Fibroblast of the aortic adventitia (primary cell): ENCODE results near the gene PAAF1. TPM values are rescaled to one million over a fixed set of nuclear protein-coding genes. Genes with fewer than 3 reads are reported as not detected.

Experiments used
- DNase-seq: peaks from one replicate; pipeline ENCODE4 v3.0.0-alpha.2; 2010; ENCODE audit warnings: low read depth
- H3K4me3 ChIP-seq: 2 replicates; pipeline ENCODE4 v1.5.1; 2011; ENCODE audit warnings: low read depth, mild to moderate bottlenecking, control low read depth, low read length, moderate library complexity
- CTCF ChIP-seq: IDR thresholded peaks from 2 replicates; pipeline ENCODE4 v1.5.1; 2011; ENCODE audit warnings: mild to moderate bottlenecking, low read length, control low read depth, inconsistent platforms; ENCODE audit not compliant: insufficient read depth
- total RNA-seq: library from RNA; depleted of rRNA; stranded (reverse); fragments of >200 nt; gene quantifications from 2 replicates; pipeline ENCODE4 v1.2.3, GENCODE V29; 2012; ENCODE audit warnings: low replicate concordance

The PAAF1 gene
- total RNA-seq, 1 donor = 11.1 TPM

DNA sequence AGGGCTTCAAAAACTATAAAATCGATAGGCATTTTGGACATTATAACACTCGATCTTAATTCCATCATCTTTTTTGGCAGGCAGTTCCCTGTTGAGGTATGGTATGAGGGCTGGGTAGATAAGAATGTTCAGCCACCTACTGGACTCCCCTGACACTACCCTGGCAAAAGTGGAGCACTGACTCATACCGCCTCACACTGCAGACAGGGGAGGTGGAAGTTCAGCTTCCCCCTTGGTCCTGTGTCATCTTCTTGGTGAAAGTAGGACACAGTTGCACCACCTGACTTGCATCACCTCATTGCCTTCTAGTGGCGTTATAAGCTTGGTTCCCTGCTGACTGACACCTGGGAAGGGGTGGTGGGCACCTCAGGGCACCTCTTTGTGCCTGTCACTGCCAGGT, 30.4 kb downstream of the PAAF1 start:
- TF ChIP-seq CTCF = peak; percentile 18
- peak; percentile 28 for DNase-seq
- no peak overlapping the region for H3K4me3 ChIP-seq

DNA sequence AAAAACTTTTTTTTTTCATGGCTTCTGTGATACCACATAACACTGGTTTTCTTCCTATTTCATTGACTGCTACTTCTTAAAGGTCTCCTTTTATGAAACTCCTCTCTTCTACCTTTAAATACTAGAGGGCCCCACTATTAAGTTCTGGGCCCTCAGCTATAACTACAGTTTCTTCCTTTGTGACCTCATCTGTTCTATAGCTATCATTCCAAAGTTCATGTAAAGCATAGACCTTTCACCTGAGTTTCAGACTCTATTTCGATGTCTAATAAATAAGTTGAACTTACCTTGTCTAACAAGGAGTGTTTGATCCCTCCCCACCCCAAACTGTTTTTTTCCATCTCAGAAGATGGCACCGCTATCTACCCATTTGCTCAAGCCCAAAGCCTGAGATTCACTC, 35.2 kb downstream of the PAAF1 start:
- TF ChIP-seq CTCF = no peak
- DNase-seq = no peak

GRCh38 chr11:73913472-73913871, 36.7 kb downstream of the PAAF1 start:
- DNase-seq = no peak
- H3K4me3 ChIP-seq = no peak overlapping the region
- TF ChIP-seq CTCF = no peak

More for the DNA sequence above, 35.2 kb downstream of the PAAF1 start:
- no peak overlapping the region for H3K4me3 ChIP-seq

DNA sequence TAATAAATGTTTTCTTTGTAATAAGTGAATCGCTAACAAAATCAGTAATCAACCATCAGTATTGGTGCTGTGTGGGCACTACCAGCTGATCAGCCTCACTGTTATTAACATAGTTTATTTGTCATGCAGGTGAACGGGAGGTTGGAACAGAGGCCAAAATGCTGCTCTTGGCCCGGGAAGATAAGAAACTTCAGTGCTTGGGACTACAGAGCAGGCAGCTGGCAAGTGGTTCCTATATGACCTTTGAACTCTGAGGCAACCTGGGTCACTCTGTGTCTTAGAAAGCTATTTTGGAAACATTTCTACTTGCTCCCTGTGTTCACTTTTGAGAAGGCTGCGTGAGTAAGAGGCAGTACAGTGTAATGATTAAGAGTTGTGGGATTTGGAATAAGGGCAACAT, 37.5 kb downstream of the PAAF1 start:
- H3K4me3 ChIP-seq = no peak overlapping the region
- TF ChIP-seq CTCF = no peak
- no peak for DNase-seq

GRCh38 chr11:73916435-73916834, 39.6 kb downstream of the PAAF1 start:
- TF ChIP-seq CTCF = no peak
- peak; percentile 22 for DNase-seq
- H3K4me3 ChIP-seq = no peak overlapping the region

DNA sequence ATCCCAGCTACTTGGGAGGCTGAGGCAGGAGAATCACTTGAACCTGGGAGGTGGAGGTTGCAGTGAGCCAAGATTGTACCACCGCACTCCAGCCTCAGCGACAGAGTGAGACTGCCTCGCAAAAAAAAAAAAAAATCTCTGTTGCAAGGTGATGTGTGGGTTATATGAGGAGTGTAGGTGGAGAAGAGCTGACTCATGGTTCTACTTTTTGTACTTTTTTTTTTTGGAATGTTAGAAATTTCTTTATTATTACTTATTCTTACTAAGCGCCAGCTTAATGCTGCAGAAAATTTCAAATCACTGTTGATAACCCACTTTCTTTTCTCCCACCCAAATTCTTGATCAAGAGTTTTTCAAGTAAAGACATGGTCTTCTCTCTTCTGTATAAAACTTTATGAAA, 44.4 kb downstream of the PAAF1 start:
- no peak for DNase-seq
- TF ChIP-seq CTCF = no peak
- H3K4me3 ChIP-seq = no peak overlapping the region

DNA sequence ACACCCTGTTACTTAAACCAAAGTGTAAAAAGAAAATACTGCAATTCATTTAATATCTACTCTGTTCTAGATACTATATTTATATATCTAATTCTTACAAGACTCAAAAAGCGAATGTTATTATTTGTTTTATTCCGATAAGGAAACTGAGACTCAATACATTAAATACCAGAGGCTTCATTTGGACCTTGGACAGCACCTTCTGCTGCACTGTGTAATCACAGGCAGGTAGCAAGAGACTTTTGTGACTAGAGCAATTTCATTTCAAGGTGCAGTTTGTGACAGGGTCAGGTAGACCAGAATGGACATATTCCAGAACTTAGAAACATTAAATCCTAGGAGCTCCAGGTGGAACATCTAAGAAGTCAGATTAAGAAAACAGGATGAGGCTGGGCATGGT, 52.6 kb downstream of the PAAF1 start:
- no peak for TF ChIP-seq CTCF
- DNase-seq = no peak
- H3K4me3 ChIP-seq = no peak overlapping the region
